ENCODE measurements around the gene CACNA1C. TPM values are rescaled to one million over a fixed set of nuclear protein-coding genes. Genes with fewer than 3 reads are reported as not detected.

Gene CACNA1C
- total and polyA plus RNA-seq, 10 of the 15 experiments (the other 5 are each of a cell fraction or from before 2014, with no cell fraction given) = under 0.01 to 0.15 (median 0.09) TPM; not detected in 5

DNA sequence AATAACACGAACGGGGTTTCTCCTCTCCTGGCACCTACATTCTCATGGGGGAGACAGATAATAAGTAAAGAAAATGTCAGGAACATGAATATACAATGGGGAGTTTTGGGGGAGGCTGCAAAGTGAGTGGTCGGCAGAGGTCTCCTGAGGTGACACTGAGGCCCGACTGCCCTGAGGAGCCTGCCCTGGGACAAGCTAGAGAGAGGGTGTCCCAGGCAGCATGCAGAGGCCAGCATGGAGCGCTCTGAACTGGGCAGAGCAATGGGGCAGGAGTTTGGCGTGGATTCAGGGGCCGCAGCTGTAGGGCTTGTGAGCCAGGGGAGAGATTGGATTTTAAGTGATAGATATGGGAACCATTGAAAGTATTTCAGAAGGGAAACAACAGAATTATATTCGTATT, 320.5 kb downstream of the CACNA1C start (continued):
- TF ChIP-seq, protein P1, sequence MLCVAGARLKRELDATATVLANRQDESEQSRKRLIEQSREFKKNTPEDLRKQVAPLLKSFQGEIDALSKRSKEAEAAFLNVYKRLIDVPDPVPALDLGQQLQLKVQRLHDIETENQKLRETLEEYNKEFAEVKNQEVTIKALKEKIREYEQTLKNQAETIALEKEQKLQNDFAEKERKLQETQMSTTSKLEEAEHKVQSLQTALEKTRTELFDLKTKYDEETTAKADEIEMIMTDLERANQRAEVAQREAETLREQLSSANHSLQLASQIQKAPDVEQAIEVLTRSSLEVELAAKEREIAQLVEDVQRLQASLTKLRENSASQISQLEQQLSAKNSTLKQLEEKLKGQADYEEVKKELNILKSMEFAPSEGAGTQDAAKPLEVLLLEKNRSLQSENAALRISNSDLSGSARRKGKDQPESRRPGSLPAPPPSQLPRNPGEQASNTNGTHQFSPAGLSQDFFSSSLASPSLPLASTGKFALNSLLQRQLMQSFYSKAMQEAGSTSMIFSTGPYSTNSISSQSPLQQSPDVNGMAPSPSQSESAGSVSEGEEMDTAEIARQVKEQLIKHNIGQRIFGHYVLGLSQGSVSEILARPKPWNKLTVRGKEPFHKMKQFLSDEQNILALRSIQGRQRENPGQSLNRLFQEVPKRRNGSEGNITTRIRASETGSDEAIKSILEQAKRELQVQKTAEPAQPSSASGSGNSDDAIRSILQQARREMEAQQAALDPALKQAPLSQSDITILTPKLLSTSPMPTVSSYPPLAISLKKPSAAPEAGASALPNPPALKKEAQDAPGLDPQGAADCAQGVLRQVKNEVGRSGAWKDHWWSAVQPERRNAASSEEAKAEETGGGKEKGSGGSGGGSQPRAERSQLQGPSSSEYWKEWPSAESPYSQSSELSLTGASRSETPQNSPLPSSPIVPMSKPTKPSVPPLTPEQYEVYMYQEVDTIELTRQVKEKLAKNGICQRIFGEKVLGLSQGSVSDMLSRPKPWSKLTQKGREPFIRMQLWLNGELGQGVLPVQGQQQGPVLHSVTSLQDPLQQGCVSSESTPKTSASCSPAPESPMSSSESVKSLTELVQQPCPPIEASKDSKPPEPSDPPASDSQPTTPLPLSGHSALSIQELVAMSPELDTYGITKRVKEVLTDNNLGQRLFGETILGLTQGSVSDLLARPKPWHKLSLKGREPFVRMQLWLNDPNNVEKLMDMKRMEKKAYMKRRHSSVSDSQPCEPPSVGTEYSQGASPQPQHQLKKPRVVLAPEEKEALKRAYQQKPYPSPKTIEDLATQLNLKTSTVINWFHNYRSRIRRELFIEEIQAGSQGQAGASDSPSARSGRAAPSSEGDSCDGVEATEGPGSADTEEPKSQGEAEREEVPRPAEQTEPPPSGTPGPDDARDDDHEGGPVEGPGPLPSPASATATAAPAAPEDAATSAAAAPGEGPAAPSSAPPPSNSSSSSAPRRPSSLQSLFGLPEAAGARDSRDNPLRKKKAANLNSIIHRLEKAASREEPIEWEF (IDR thresholded peaks at IDR 0.05; ENCODE audit: insufficient replicate concordance, low read depth, low read length) = no peak

DNA sequence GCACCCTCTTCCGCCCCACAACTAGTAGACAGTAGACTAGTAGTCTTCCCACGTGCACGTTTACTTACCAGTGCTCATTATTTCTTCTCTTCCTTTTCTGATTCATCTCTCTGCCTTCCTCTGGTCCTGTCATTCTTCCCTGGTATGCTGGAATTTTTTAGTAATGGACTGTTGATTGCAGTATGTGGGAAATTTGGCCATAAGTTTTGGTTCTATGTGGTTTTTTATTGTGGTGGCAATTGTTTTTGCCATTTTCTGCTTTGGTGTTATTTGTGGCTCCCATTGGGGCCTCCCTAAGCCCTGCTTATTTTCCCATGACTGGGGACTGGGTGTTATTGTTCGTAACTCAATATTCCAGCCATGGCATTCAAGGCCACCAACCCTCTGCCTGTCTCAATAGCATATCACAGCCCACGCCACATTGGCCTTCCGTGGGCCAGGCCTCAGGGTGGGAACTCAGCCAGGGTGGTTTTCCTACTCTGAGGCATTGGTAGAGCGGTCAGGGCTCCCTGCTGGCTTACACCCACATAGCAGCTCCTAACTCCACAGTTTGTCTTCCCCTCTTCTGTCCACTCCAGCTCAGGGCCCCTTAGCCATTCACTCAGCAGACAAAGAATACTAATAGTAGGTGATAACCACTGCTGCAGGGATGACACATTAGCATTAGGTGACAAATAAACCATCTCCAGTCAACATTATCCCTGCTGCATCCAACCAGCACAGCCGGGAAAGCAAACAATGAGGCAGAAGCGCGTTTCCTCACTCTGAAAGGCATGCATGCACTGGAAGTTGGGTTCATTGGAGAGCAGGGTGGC, 321.5 kb downstream of the CACNA1C start:
- TF ChIP-seq BCL11A (IDR thresholded peaks at IDR 0.05; ENCODE audit: low read depth, low read length) (no peak), SIX5 (IDR thresholded peaks at IDR 0.05; ENCODE audit: low read depth, low read length, severe bottlenecking) (no peak), IKZF2 (IDR thresholded peaks at IDR 0.05) (no peak), PAX5 (IDR thresholded peaks at IDR 0.05; ENCODE audit: borderline replicate concordance, low read depth, low read length) (no peak), RFX5 (IDR thresholded peaks at IDR 0.05; ENCODE audit: low read depth, low read length) (no peak), SMARCA5 (IDR thresholded peaks at IDR 0.05) (no peak), ZNF274 (IDR thresholded peaks at IDR 0.05; ENCODE audit: insufficient read depth, insufficient read length) (no peak), HDGF (IDR thresholded peaks at IDR 0.05) (no peak), ZBED1 (IDR thresholded peaks at IDR 0.05; ENCODE audit: borderline replicate concordance) (no peak), SPI1 (IDR thresholded peaks at IDR 0.05; ENCODE audit: borderline replicate concordance, insufficient read depth, low read depth, low read length) (no peak), NFYB (IDR thresholded peaks at IDR 0.05; ENCODE audit: insufficient read depth, low read depth, low read length) (no peak), YY1 (IDR thresholded peaks at IDR 0.05; ENCODE audit: low read depth, low read length) (no peak), ZSCAN29 (IDR thresholded peaks at IDR 0.05) (no peak), SMC3 (IDR thresholded peaks at IDR 0.05; ENCODE audit: borderline replicate concordance, low read length) (no peak)
- TF ChIP-seq, protein P2, sequence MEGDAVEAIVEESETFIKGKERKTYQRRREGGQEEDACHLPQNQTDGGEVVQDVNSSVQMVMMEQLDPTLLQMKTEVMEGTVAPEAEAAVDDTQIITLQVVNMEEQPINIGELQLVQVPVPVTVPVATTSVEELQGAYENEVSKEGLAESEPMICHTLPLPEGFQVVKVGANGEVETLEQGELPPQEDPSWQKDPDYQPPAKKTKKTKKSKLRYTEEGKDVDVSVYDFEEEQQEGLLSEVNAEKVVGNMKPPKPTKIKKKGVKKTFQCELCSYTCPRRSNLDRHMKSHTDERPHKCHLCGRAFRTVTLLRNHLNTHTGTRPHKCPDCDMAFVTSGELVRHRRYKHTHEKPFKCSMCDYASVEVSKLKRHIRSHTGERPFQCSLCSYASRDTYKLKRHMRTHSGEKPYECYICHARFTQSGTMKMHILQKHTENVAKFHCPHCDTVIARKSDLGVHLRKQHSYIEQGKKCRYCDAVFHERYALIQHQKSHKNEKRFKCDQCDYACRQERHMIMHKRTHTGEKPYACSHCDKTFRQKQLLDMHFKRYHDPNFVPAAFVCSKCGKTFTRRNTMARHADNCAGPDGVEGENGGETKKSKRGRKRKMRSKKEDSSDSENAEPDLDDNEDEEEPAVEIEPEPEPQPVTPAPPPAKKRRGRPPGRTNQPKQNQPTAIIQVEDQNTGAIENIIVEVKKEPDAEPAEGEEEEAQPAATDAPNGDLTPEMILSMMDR (IDR thresholded peaks at IDR 0.05 in 2 of 3, conservative IDR thresholded peaks at IDR 0.05 in 1 of 3; ENCODE audit: control insufficient read depth in 2 of 3, extremely low read depth in 1 of 3, insufficient read depth in 1 of 3, low read depth in 3 of 3, low read length in 3 of 3) = no peak
- ChIA-PET POLR2A (no interaction called here), CTCF (no interaction called here), SMC1A (ENCODE audit: uncharacterized antibody, unreplicated experiment) (no interaction called here), RAD21 (ENCODE audit: unreplicated experiment) (no interaction called here)
- peaks cover 14% of the 10 kb centered on the region for H3K4me1 ChIP-seq (ENCODE audit: control insufficient read depth, insufficient read depth, low read length)
- WGBS (ENCODE audit: insufficient coverage, insufficient replicate concordance, low lambda C conversion rate, missing lambda C conversion rate) = 78% methylated on average over 10 of the region's 10 CpGs
- intact Hi-C loops (cut with micrococcal nuclease; ENCODE audit: unreplicated experiment) (no loop called here), in situ Hi-C loops (cut with MboI) (no loop called here)
- no peaks in the 10 kb centered on the region for H3K36me3 ChIP-seq (ENCODE audit: control insufficient read depth in 2 of 2, insufficient read depth in 2 of 2, low read length in 1 of 2)
- no peak overlapping the region for H2AFZ ChIP-seq (ENCODE audit: control insufficient read depth, low read depth, low read length)
- DNase-seq (ENCODE audit: low read depth, low spot score) (no peak), ATAC-seq (no peak), FAIRE-seq (no peak)
- H3K4me3 ChIP-seq = no peak overlapping the region
- no peak overlapping the region for H3K9ac ChIP-seq (ENCODE audit: control insufficient read depth, insufficient read depth, low read length)
- H4K20me1 ChIP-seq (ENCODE audit: control insufficient read depth, insufficient read depth) = no peaks in the 10 kb centered on the region
- no peak overlapping the region for H3K4me2 ChIP-seq (ENCODE audit: control insufficient read depth, insufficient read depth)
- no peaks in the 10 kb centered on the region; the same call in 2 of the 3 replicates for H3K9me3 ChIP-seq (replicated peaks; ENCODE audit: control insufficient read depth, insufficient read depth, low read length)
- no TSS peak for BruUV-seq (replicated peaks)
- H3K27me3 ChIP-seq (replicated peaks in 1 of 2; ENCODE audit: control insufficient read depth in 2 of 2, insufficient read depth in 2 of 2, low read length in 1 of 2) = no peaks in the 10 kb centered on the region; a peak in 1 of 4 replicates
- H3K27ac ChIP-seq (ENCODE audit: control insufficient read depth, insufficient read depth) = no peak overlapping the region
- H3K79me2 ChIP-seq (ENCODE audit: control insufficient read depth, insufficient read depth, low read length) = no peaks in the 10 kb centered on the region

Measured in GM12878 (cell line).